Transverse colon (tissue), 4 donors: ENCODE results near the gene POLR2E. TPM values are rescaled to one million over a fixed set of nuclear protein-coding genes. Genes with fewer than 3 reads are reported as not detected.

Experiments used
- DNase-seq: peaks from one replicate; pipeline ENCODE4 v3.0.0-alpha.2; 2019
- H3K27ac ChIP-seq, 4 donors: fragments of 200-600 bp; sonication (generic); 2 replicates each; pipeline ENCODE4 v1.5.1; 2016 to 2018; ENCODE audit warnings: inconsistent platforms in 4 of 4
- H3K27me3 ChIP-seq: fragments of 200-600 bp; sonication (generic); 2 replicates; pipeline ENCODE4 v1.5.1; 2017; ENCODE audit warnings: inconsistent platforms
- H3K36me3 ChIP-seq, 4 donors: fragments of 200-600 bp; sonication (generic); 2 replicates each; pipeline ENCODE4 v1.5.1; 2017 to 2019; ENCODE audit warnings: inconsistent platforms in 4 of 4
- H3K4me1 ChIP-seq, 4 donors: fragments of 200-600 bp; sonication (generic); 2 replicates each; pipeline ENCODE4 v1.5.1; 2017 to 2020; ENCODE audit warnings: inconsistent platforms in 4 of 4
- H3K4me3 ChIP-seq, 4 donors: fragments of 200-600 bp; sonication (generic); 1 replicate in 1 of 4; 2 replicates in 3 of 4; pipeline versions ENCODE4 v1.5.1 to v1.6.1; 2017 to 2019; ENCODE audit warnings: inconsistent platforms in 4 of 4
- H3K9me3 ChIP-seq, 2 donors: fragments of 200-600 bp; sonication (generic); 2 replicates each; pipeline ENCODE4 v1.5.1; 2017 to 2019; ENCODE audit warnings: inconsistent platforms in 2 of 2
- CTCF ChIP-seq, 5 experiments: fragments of 200-600 bp in 3 of 5; fragments of 450-650 bp in 2 of 5; sonication (generic) in 3 of 5; IDR thresholded peaks; 1 replicate in 2 of 5; 2 replicates in 3 of 5; pipeline ENCODE4 v1.5.1; 2016 to 2017; ENCODE audit warnings: antibody characterized with exemption in 5 of 5, inconsistent platforms in 3 of 5, mild to moderate bottlenecking in 2 of 5, moderate library complexity in 1 of 5
- EP300 ChIP-seq: sonication (generic); formaldehyde crosslinking; IDR thresholded peaks from one replicate; pipeline ENCODE4 v1.6.1; 2017; ENCODE audit warnings: antibody characterized with exemption, low read depth
- POLR2A ChIP-seq: fragments of 450-650 bp; IDR thresholded peaks from one replicate; pipeline ENCODE4 v1.6.1; 2016; ENCODE audit warnings: antibody characterized with exemption, mild to moderate bottlenecking, moderate library complexity
- POLR2AphosphoS5 ChIP-seq, 3 donors: sonication (generic); formaldehyde crosslinking; IDR thresholded peaks; one replicate each; pipeline ENCODE4 v1.6.1; 2016; ENCODE audit warnings: antibody characterized with exemption in 3 of 3
- WGBS, 2 donors: methylation state at CpG; one replicate each; pipeline ENCODE4 v1.1.5; 2018; ENCODE audit warnings: low coverage in 1 of 2; 5-methylcytosine and 5-hydroxymethylcytosine counted together
- in situ Hi-C, 4 donors: fragments of 200-750 bp; cut with MboI; loops; one replicate each; pipeline versions ENCODE4 v1.15.0 to v1.15.1; 2017; ENCODE audit warnings: low sequenced_read_pairs in 3 of 4, low pct_ligation_motif_present in 1 of 4, low pct_unique_long_range_greater_than_20kb in 1 of 4
- intact Hi-C: fragments of 100-400 bp; cut with DNase I; formaldehyde crosslinking; loops from one replicate; pipeline ENCODE4 v1.15.1; 2023; ENCODE audit warnings: low total_unique reads
- total RNA-seq, 4 donors: library from RNA; depleted of rRNA; stranded (reverse); fragments of >200 nt; gene quantifications; one replicate each; pipeline ENCODE4 v1.1.0, GENCODE V29; 2016

The POLR2E gene
- total RNA-seq, 4 donors from 2014 or later = 74.8 to 167 (median 103) TPM

- Histone ChIP-seq H3K4me1 (peaks cover 12 to 27% (median 21%) of the 10 kb centered on the region in 4 donors), H3K9me3 (no peaks in the 10 kb centered on the region), H3K36me3 (peaks cover 0 to 19% (median 8%) of the 10 kb centered on the region in 4 donors), H3K27ac (no peak overlapping the region), H3K27me3 (no peaks in the 10 kb centered on the region), H3K4me3 (no peak overlapping the region)
- WGBS, 2 donors = 92% methylated on average over 22 of the region's 32 CpGs; no CpG with 5 or more reads in 1 of the 2 donors
- in situ Hi-C loops = no loop called here
- DNase-seq = no peak
- no peak for TF ChIP-seq EP300
- no peak for TF ChIP-seq POLR2AphosphoS5 (IDR thresholded peaks at IDR 0.05)
- no peak for TF ChIP-seq CTCF (IDR thresholded peaks at IDR 0.05)
- no peak for TF ChIP-seq POLR2A
- intact Hi-C loops = no loop called here
Observed at GRCh38 chr19:1089126-1089771, 5.9 kb downstream of the POLR2E start.

GRCh38 chr19:1088416-1089010 lies 6.7 kb downstream of the POLR2E start:
- Histone ChIP-seq H3K27ac (peak overlapping the region; percentile 56 to 67 (median 61)), H3K27me3 (no peaks in the 10 kb centered on the region), H3K4me3 (no peak overlapping the region), H3K36me3 (peaks cover 0 to 19% (median 6%) of the 10 kb centered on the region in 4 donors), H3K4me1 (peaks cover 6 to 23% (median 16%) of the 10 kb centered on the region in 4 donors), H3K9me3 (no peaks in the 10 kb centered on the region)
- DNase-seq = no peak
- in situ Hi-C loops (no loop called here), intact Hi-C loops (no loop called here)
- TF ChIP-seq POLR2A = no peak
- TF ChIP-seq POLR2AphosphoS5 (IDR thresholded peaks at IDR 0.05) = peak in 1 of 3 donors; percentile 6
- no peak for TF ChIP-seq CTCF (IDR thresholded peaks at IDR 0.05)
- no peak for TF ChIP-seq EP300
- WGBS, 2 donors = 86 to 100% methylated on average over 1 to 27 of the region's 27 CpGs

- H3K36me3 ChIP-seq = peaks cover 0 to 19% (median 3%) of the 10 kb centered on the region in 4 donors
Observed at GRCh38 chr19:1087813-1088415, 7.3 kb downstream of the POLR2E start.

More at GRCh38 chr19:1087813-1088415, 7.3 kb downstream of the POLR2E start:
- intact Hi-C loops (no loop called here), in situ Hi-C loops (no loop called here)
- TF ChIP-seq CTCF (IDR thresholded peaks at IDR 0.05) = no peak
- TF ChIP-seq POLR2AphosphoS5 (IDR thresholded peaks at IDR 0.05) = peak in 2 of 3 donors; percentile 16 to 55
- TF ChIP-seq EP300 = no peak
- whole genome bisulfite sequencing, 2 donors = 20 to 57% methylated on average over 1 to 27 of the region's 27 CpGs
- Histone ChIP-seq H3K9me3 (no peaks in the 10 kb centered on the region), H3K27ac (peak overlapping the region; percentile 56 to 67 (median 61)), H3K4me1 (peaks cover 3 to 26% (median 14%) of the 10 kb centered on the region in 4 donors), H3K27me3 (no peaks in the 10 kb centered on the region), H3K4me3 (no peak overlapping the region)
- DNase-seq = peak; percentile 69
